Measurements from ENCODE around the gene ST7.

Gene ST7

GRCh38 chr7:117075934-117076333, 122.6 kb downstream of the ST7 start:
- no peak for TF ChIP-seq CTCF (IDR thresholded peaks at IDR 0.05; ENCODE audit: borderline replicate concordance, insufficient read depth, low read depth, low read length)
- no peak overlapping the region for H3K4me3 ChIP-seq (ENCODE audit: low read depth, low read length)

DNA sequence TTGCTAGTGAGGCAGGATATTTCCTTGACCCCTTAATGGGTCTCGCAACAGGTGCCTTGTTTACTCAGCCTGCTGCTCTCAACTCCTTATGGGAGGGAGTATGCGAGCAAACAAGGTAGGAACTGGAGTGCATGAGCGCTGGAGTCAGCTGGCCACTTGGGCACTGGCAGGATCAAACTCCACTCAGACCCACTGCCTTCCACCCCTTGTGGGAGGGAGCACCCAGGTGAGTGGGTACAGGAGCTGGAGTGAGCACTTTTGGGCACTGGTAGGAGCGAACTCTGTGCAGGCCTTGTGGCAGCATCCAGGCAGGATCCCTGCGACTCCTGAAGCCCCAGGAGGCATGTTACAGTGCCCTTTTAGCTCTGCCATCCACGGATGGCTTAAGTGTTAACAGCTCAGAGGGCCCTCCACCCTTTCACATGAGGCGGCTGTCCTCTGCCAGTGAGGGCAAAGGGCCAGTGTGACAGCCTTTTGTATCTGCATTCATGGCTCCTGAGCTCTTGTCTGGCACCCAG, 123.2 kb downstream of the ST7 start:
- TF ChIP-seq CTCF (IDR thresholded peaks at IDR 0.05; ENCODE audit: borderline replicate concordance, insufficient read depth, low read depth, low read length), result no peak
- H3K4me3 ChIP-seq (ENCODE audit: low read depth, low read length), result no peak overlapping the region

GRCh38 chr7:117077658-117078057, 124.4 kb downstream of the ST7 start:
- no peak for TF ChIP-seq CTCF (IDR thresholded peaks at IDR 0.05; ENCODE audit: borderline replicate concordance, insufficient read depth, low read depth, low read length)
- no peak overlapping the region for H3K4me3 ChIP-seq (ENCODE audit: low read depth, low read length)

DNA sequence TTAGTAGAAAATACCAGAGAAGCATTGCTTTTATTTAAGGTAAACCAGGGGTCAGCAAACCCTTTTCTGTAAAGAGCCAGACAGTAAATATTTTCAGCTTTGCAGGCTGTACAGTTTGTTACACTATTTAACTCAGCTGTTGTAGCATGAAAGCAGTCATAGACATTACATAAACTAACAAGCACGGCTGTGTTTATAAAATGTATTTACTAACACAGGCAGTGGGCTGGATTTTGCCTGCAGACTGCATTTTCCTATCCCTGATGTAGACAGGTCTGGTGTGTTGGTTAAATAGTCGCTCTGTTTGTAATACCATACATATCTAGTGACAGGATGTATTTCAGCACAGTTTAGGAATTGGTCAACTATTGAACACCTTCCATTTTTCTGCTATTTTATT, 129.3 kb downstream of the ST7 start:
- no peak for TF ChIP-seq CTCF (IDR thresholded peaks at IDR 0.05; ENCODE audit: borderline replicate concordance, insufficient read depth, low read depth, low read length)

DNA sequence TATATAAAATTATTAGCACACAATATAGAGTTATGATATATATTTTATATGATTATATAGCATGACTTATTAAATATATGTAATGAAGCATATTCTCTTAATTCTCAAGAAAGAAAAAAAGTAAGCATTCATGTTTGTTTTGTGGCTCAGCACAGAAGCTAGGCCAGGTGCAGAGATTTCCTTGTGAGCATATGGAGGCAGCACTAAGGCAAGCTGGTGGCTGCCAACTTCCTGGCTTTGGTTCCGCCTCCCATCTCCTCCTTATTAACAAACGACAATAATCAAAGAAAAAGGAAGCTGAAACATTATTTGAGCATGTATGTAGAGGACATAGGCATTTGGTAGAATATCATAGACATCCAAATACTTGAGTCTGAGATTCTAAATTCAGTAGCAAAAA, 130.3 kb downstream of the ST7 start:
- no peak for TF ChIP-seq CTCF (IDR thresholded peaks at IDR 0.05; ENCODE audit: borderline replicate concordance, insufficient read depth, low read depth, low read length)
- H3K4me3 ChIP-seq (ENCODE audit: low read depth, low read length), result no peak overlapping the region

More for the DNA sequence above, 129.3 kb downstream of the ST7 start:
- H3K4me3 ChIP-seq (ENCODE audit: low read depth, low read length), result no peak overlapping the region

GRCh38 chr7:117084286-117084685, 131.0 kb downstream of the ST7 start:
- no peak overlapping the region for H3K4me3 ChIP-seq (ENCODE audit: low read depth, low read length)
- no peak for TF ChIP-seq CTCF (IDR thresholded peaks at IDR 0.05; ENCODE audit: borderline replicate concordance, insufficient read depth, low read depth, low read length)

- TF ChIP-seq CTCF (IDR thresholded peaks at IDR 0.05; ENCODE audit: borderline replicate concordance, insufficient read depth, low read depth, low read length), result no peak
- no peak overlapping the region for H3K4me3 ChIP-seq (ENCODE audit: low read depth, low read length)
These were observed 132.0 kb downstream of the ST7 start for GRCh38 chr7:117085275-117085674.
